Dermis blood vessel endothelial cell (primary cell): ENCODE measurements around the gene TEAD2. TPM values are rescaled to one million over a fixed set of nuclear protein-coding genes. Genes with fewer than 3 reads are reported as not detected.
A peak's percentile ranks its signal among the peaks of the same experiment; 100 is the strongest.
"Not testable (repeated sequence)": the region's sequence is repeated elsewhere in the genome, so short reads cannot be mapped to it uniquely, and the experiment has no call there.

Source experiments
- DNase-seq: peaks from one replicate; pipeline ENCODE4 v3.0.0; 2010
- total RNA-seq: library from RNA; depleted of rRNA; stranded (reverse); fragments of >200 nt; gene quantifications from 2 replicates; pipeline ENCODE4 v1.2.3, GENCODE V29; 2014

The TEAD2 gene
- total RNA-seq, 1 donor from 2014 or later: 74.7 TPM

GRCh38 chr19:49347191-49347590 lies 15.0 kb downstream of the TEAD2 start:
- no peak for DNase-seq

GRCh38 chr19:49344505-49345423 lies 17.5 kb downstream of the TEAD2 start:
- DNase-seq: no peak

- DNase-seq: no peak
Observed at GRCh38 chr19:49343123-49343522, 19.1 kb downstream of the TEAD2 start.

GRCh38 chr19:49342291-49342721 lies 19.9 kb downstream of the TEAD2 start:
- DNase-seq: no peak

GRCh38 chr19:49340865-49341718 lies 21.1 kb downstream of the TEAD2 start:
- DNase-seq: no peak

GRCh38 chr19:49340069-49340864 lies 21.9 kb downstream of the TEAD2 start:
- DNase-seq: peak; percentile 51

- DNase-seq: peak; percentile 90
Observed at GRCh38 chr19:49339301-49340068, 22.7 kb downstream of the TEAD2 start.

- peak; percentile 59 for DNase-seq
Observed at GRCh38 chr19:49338691-49339300, 23.4 kb downstream of the TEAD2 start.

GRCh38 chr19:49338023-49338677 lies 24.1 kb downstream of the TEAD2 start:
- DNase-seq: no peak

- no peak for DNase-seq
Observed at GRCh38 chr19:49337267-49338022, 24.8 kb downstream of the TEAD2 start.

- no peak for DNase-seq
Observed at GRCh38 chr19:49336482-49337266, 25.5 kb downstream of the TEAD2 start.

GRCh38 chr19:49335784-49336481 lies 26.3 kb downstream of the TEAD2 start:
- DNase-seq: no peak

- no peak for DNase-seq
Observed at GRCh38 chr19:49335071-49335783, 27.0 kb downstream of the TEAD2 start, which contains the start of gene CD37. TSS of gene CD37 (plus strand) at chr19:49335406. CDS start at chr19:49335541, 135 bp downstream.

GRCh38 chr19:49333811-49334288 lies 28.4 kb downstream of the TEAD2 start:
- DNase-seq: peak; percentile 40

- no peak for DNase-seq
Observed at GRCh38 chr19:49333418-49333805, 28.8 kb downstream of the TEAD2 start.

GRCh38 chr19:49332691-49333417 lies 29.4 kb downstream of the TEAD2 start:
- not testable (repeated sequence) for DNase-seq

- DNase-seq: peak; percentile 64
Observed at GRCh38 chr19:49331616-49332055, 30.6 kb downstream of the TEAD2 start.
